H1 (cell line): Measurements from ENCODE around the gene CRTC3. TPM values are rescaled to one million over a fixed set of nuclear protein-coding genes. Genes with fewer than 3 reads are reported as not detected.

Experiments used
- CTCF ChIA-PET: fragments of 300-600 bp; sonication (Branson Sonifier 250); formaldehyde crosslinking; loops from one replicate; lab custom pipeline; 2021; ENCODE audit not compliant: partially characterized antibody; lab: Charles Lee
- POLR2A ChIA-PET: fragments of 300-600 bp; sonication (Branson Sonifier 250); formaldehyde crosslinking; loops from one replicate; lab custom pipeline; 2021; ENCODE audit warnings: inconsistent platforms; ENCODE audit not compliant: partially characterized antibody; lab: Charles Lee
- DNase-seq, 2 experiments: peaks; one replicate each; pipeline versions ENCODE4 v3.0.0 to v3.0.0-alpha.2; 2010 to 2022; ENCODE audit warnings: low spot score in 2 of 2, low read depth in 1 of 2, mixed read lengths in 1 of 2
- FAIRE-seq: peaks from 2 replicates; lab custom pipeline; 2011; peaks lifted over from hg19 to GRCh38; lab: Jason Lieb, UNC
- H2AFZ ChIP-seq: 2 replicates; pipeline ENCODE4 v1.8.1; 2012; ENCODE audit warnings: low read length, inconsistent platforms
- H2AK5ac ChIP-seq: 2 replicates; pipeline ENCODE4 v1.6.1; 2013; ENCODE audit warnings: low read depth, low read length
- H2BK120ac ChIP-seq: replicated peaks from 2 replicates; pipeline ENCODE3; 2013; ENCODE audit warnings: low read depth, low read length, inconsistent platforms
- H2BK12ac ChIP-seq: 2 replicates; pipeline ENCODE4 v1.6.1; 2013; ENCODE audit warnings: low read depth, low read length
- H2BK15ac ChIP-seq: 2 replicates; pipeline ENCODE4 v1.6.1; 2013; ENCODE audit warnings: low read length
- H2BK20ac ChIP-seq: 2 replicates; pipeline ENCODE4 v1.6.1; 2013; ENCODE audit warnings: low read length
- H2BK5ac ChIP-seq: 2 replicates; pipeline ENCODE4 v1.6.1; 2013; ENCODE audit warnings: low read depth, low read length
- H3K14ac ChIP-seq: 2 replicates; pipeline ENCODE4 v1.6.1; 2013; ENCODE audit warnings: inconsistent platforms; ENCODE audit not compliant: insufficient read length
- H3K18ac ChIP-seq: 2 replicates; pipeline ENCODE4 v1.6.1; 2013; ENCODE audit warnings: low read length; ENCODE audit errors: extremely low read depth
- H3K23ac ChIP-seq: 2 replicates; pipeline ENCODE4 v1.6.1; 2013; ENCODE audit warnings: inconsistent platforms; ENCODE audit not compliant: insufficient read length
- H3K23me2 ChIP-seq: 2 replicates; pipeline ENCODE4 v1.6.1; 2013; ENCODE audit warnings: low read depth, low read length
- H3K27ac ChIP-seq: 2 replicates; pipeline ENCODE4 v1.6.1; 2011; ENCODE audit warnings: low read depth, low read length, inconsistent platforms
- H3K27me3 ChIP-seq, 4 experiments: replicated peaks in 1 of 4; 1 replicate in 1 of 4; 2 replicates in 3 of 4; pipeline versions ENCODE4 v1.6.1 to v1.8.1; 2011 to 2013; ENCODE audit warnings: low read length in 3 of 4, mild to moderate bottlenecking in 3 of 4, inconsistent platforms in 2 of 4, mixed read lengths in 2 of 4, moderate library complexity in 1 of 4; ENCODE audit not compliant: control insufficient read depth in 3 of 4, insufficient read depth in 3 of 4; ENCODE audit errors: extremely low read depth in 1 of 4
- H3K36me3 ChIP-seq, 4 experiments: 2 replicates each; pipeline versions ENCODE4 v1.6.1 to v1.8.1; 2011 to 2013; ENCODE audit warnings: mild to moderate bottlenecking in 4 of 4, low read length in 3 of 4, moderate library complexity in 2 of 4, control low read depth in 1 of 4, inconsistent platforms in 1 of 4; ENCODE audit not compliant: insufficient read depth in 4 of 4, control insufficient read depth in 2 of 4
- H3K4ac ChIP-seq: replicated peaks from 2 replicates; pipeline ENCODE3; 2013; ENCODE audit warnings: low read length, low read depth, mixed read lengths, inconsistent platforms; ENCODE audit not compliant: insufficient read length
- H3K4me1 ChIP-seq, 4 experiments: replicated peaks in 1 of 4; 1 replicate in 1 of 4; 2 replicates in 3 of 4; pipeline versions ENCODE4 v1.6.1 to v1.8.1; 2011 to 2013; ENCODE audit warnings: low read length in 3 of 4, inconsistent platforms in 2 of 4, mixed read lengths in 1 of 4; ENCODE audit not compliant: insufficient read depth in 4 of 4, control insufficient read depth in 3 of 4
- H3K4me2 ChIP-seq, 2 experiments: 2 replicates each; pipeline versions ENCODE4 v1.6.1 to v1.8.1; 2011 to 2013; ENCODE audit warnings: low read depth in 2 of 2, low read length in 2 of 2, control low read depth in 1 of 2, inconsistent platforms in 1 of 2, mild to moderate bottlenecking in 1 of 2; ENCODE audit not compliant: insufficient read depth in 1 of 2
- H3K4me3 ChIP-seq, 4 experiments: fragments of 200-600, 300-600 bp in 1 of 4; sonication (generic), shearing (Covaris generic), sonication (Bioruptor Twin) in 1 of 4; 2 replicates each; pipeline versions ENCODE4 v1.5.1 to v1.8.1; 2011 to 2016; ENCODE audit warnings: low read length in 4 of 4, low read depth in 3 of 4, control low read depth in 2 of 4, inconsistent platforms in 2 of 4, mild to moderate bottlenecking in 2 of 4, mixed read lengths in 1 of 4, moderate library complexity in 1 of 4; ENCODE audit not compliant: insufficient read depth in 2 of 4; ENCODE audit errors: extremely low read depth in 1 of 4
- H3K56ac ChIP-seq: replicated peaks from 2 replicates; pipeline ENCODE3; 2013; ENCODE audit warnings: low read depth, mild to moderate bottlenecking, mixed read lengths, low read length, inconsistent platforms; ENCODE audit not compliant: insufficient read length
- H3K79me1 ChIP-seq: 2 replicates; pipeline ENCODE4 v1.6.1; 2013; ENCODE audit warnings: low read depth, low read length, control low read depth
- H3K79me2 ChIP-seq, 2 experiments: 2 replicates each; pipeline versions ENCODE4 v1.6.1 to v1.8.1; 2012 to 2013; ENCODE audit warnings: low read length in 2 of 2, mild to moderate bottlenecking in 2 of 2, inconsistent platforms in 1 of 2; ENCODE audit not compliant: insufficient read depth in 2 of 2, control insufficient read depth in 1 of 2
- H3K9ac ChIP-seq, 4 experiments: replicated peaks in 1 of 4; 1 replicate in 1 of 4; 2 replicates in 3 of 4; pipeline versions ENCODE4 v1.6.1 to v1.8.1; 2011 to 2013; ENCODE audit warnings: low read depth in 3 of 4, low read length in 3 of 4, control low read depth in 2 of 4, mild to moderate bottlenecking in 2 of 4, moderate library complexity in 2 of 4, inconsistent platforms in 1 of 4; ENCODE audit errors: extremely low read depth in 1 of 4
- H3K9me3 ChIP-seq, 2 experiments: 2 replicates each; pipeline versions ENCODE4 v1.6.1 to v1.8.1; 2012 to 2013; ENCODE audit warnings: mild to moderate bottlenecking in 2 of 2, moderate library complexity in 2 of 2, control low read depth in 1 of 2, inconsistent platforms in 1 of 2, low read depth in 1 of 2, low read length in 1 of 2, mixed read lengths in 1 of 2; ENCODE audit not compliant: insufficient read depth in 2 of 2
- H4K20me1 ChIP-seq, 2 experiments: replicated peaks in 1 of 2; 2 replicates each; pipeline versions ENCODE3 to v1.8.1; 2011 to 2013; ENCODE audit warnings: inconsistent platforms in 2 of 2, low read length in 2 of 2, mild to moderate bottlenecking in 1 of 2; ENCODE audit not compliant: insufficient read depth in 2 of 2, control insufficient read depth in 1 of 2
- H4K5ac ChIP-seq: 2 replicates; pipeline ENCODE4 v1.6.1; 2013; ENCODE audit warnings: low read length, low read depth, mixed read lengths, inconsistent platforms; ENCODE audit not compliant: insufficient read length
- H4K8ac ChIP-seq: 2 replicates; pipeline ENCODE4 v1.8.0; 2013; ENCODE audit warnings: mild to moderate bottlenecking, moderate library complexity, low read length, inconsistent platforms; ENCODE audit not compliant: insufficient read depth; ENCODE audit errors: extremely low read depth
- H4K91ac ChIP-seq: replicated peaks from 2 replicates; pipeline ENCODE3; 2013; ENCODE audit warnings: low read length, mixed read lengths, inconsistent platforms; ENCODE audit not compliant: insufficient read length
- CTCF ChIP-seq, 3 experiments: IDR thresholded peaks; 1 replicate in 2 of 3; 2 replicates in 1 of 3; pipeline versions ENCODE4 v1.5.1 to v1.6.1; 2011; ENCODE audit warnings: low read length in 3 of 3, mild to moderate bottlenecking in 3 of 3, inconsistent platforms in 2 of 3, low read depth in 1 of 3, moderate library complexity in 1 of 3; ENCODE audit not compliant: insufficient read depth in 1 of 3; ENCODE audit errors: control extremely low read depth in 1 of 3
- WGBS, 2 experiments: shearing (Covaris generic) in 1 of 2; methylation state at CpG; one replicate each; pipeline versions ENCODE4 v1.1.6 to v1.1.7; 2013 to 2015; ENCODE audit warnings: low lambda C conversion rate in 2 of 2, mixed read lengths in 2 of 2, inconsistent platforms in 1 of 2, low coverage in 1 of 2, missing lambda C conversion rate in 1 of 2; ENCODE audit not compliant: insufficient replicate concordance in 2 of 2, insufficient coverage in 1 of 2, insufficient read length in 1 of 2; ENCODE audit errors: extremely low coverage in 1 of 2, missing lambda C conversion rate in 1 of 2; 5-methylcytosine and 5-hydroxymethylcytosine counted together
- polyA plus RNA-seq, 7 experiments: library from polyadenylated mRNA; depleted of rRNA in 3 of 7; stranded (reverse) in 5 of 7; unstranded in 2 of 7; fragments of >200 nt in 5 of 7; fragments of 200-250 nt in 2 of 7; gene quantifications; 1 replicate in 5 of 7; 2 replicates in 1 of 7; 4 replicates in 1 of 7; pipeline versions ENCODE4 v1.2.1 to v1.2.3, GENCODE V29; 2011 to 2013; ENCODE audit warnings: missing spikeins in 2 of 7, mixed read lengths in 2 of 7
- total RNA-seq: library from RNA; stranded (reverse); fragmentation: NEBNext Ultra II Directional; extraction: Animal tissue kit (Norgen Biotek cat#: 25700); gene quantifications from 2 replicates; pipeline ENCODE4 v1.2.1, GENCODE V29; 2021

Gene CRTC3
- total and polyA plus RNA-seq, 2 of the 8 experiments (the other 6 are each of a cell fraction or from before 2014, with no cell fraction given) = 5.0 to 5.3 TPM

- TF ChIP-seq CTCF (IDR thresholded peaks at IDR 0.05; ENCODE audit: control extremely low read depth in 1 of 3, insufficient read depth in 1 of 3, low read depth in 1 of 3, low read length in 3 of 3) = no peak
- H3K27ac ChIP-seq = no peak overlapping the region
- no peaks in the 10 kb centered on the region for H3K79me2 ChIP-seq
- H3K4me3 ChIP-seq = no peak overlapping the region
- H3K36me3 ChIP-seq = no peaks in the 10 kb centered on the region
- 82% methylated on average over 11 of the region's 12 CpGs; no CpG with 5 or more reads in 1 of the 2 experiments for WGBS, 2 experiments
- no peak overlapping the region for H3K4ac ChIP-seq
- H4K20me1 ChIP-seq = no peaks in the 10 kb centered on the region
- no peak overlapping the region for H3K56ac ChIP-seq
- H3K14ac ChIP-seq = no peak overlapping the region
- no peak overlapping the region for H2AFZ ChIP-seq
- H2BK5ac ChIP-seq = no peak overlapping the region
- H3K23me2 ChIP-seq = 0 out of 2 replicates have a peak, but pooled peaks cover 2% of the 10 kb centered on the region
- no peak overlapping the region for H2BK12ac ChIP-seq
- no peak overlapping the region for H3K4me2 ChIP-seq
- no peak for DNase-seq
- no peak overlapping the region for H4K91ac ChIP-seq
- H3K79me1 ChIP-seq = no peaks in the 10 kb centered on the region
- no peaks in the 10 kb centered on the region; a peak in 1 of 7 replicates for H3K27me3 ChIP-seq
- no peak overlapping the region for H2AK5ac ChIP-seq
- no peak overlapping the region for H2BK120ac ChIP-seq
- no peak overlapping the region for H3K9ac ChIP-seq
- no peaks in the 10 kb centered on the region; a peak in 1 of 4 replicates for H3K9me3 ChIP-seq
- H3K23ac ChIP-seq = no peak overlapping the region
- H4K8ac ChIP-seq = no peak overlapping the region
- no peak for FAIRE-seq
- ChIA-PET POLR2A (interaction anchor here (0.9 kb wide), 1 partner anchor 8 kb away, joined by 3 read pairs; no protein-coding TSS in a partner anchor), CTCF (interaction anchor here (0.7 to 1.6 kb wide), 5 partner anchors 9 to 119 kb away, joined by 3 to 5 read pairs (median 3); no protein-coding TSS in a partner anchor)
- no peak overlapping the region for H3K18ac ChIP-seq
- H2BK20ac ChIP-seq = no peak overlapping the region
- H3K4me1 ChIP-seq = peaks cover 0 to 6% (median 0%) of the 10 kb centered on the region in 4 experiments; a peak in 3 of 7 replicates
- no peak overlapping the region for H4K5ac ChIP-seq
- no peak overlapping the region for H2BK15ac ChIP-seq
Observed at GRCh38 chr15:90638201-90638691, 108.5 kb downstream of the CRTC3 start.
